Endodermal cell (in vitro differentiated cells): ENCODE results near the gene OR51B2. TPM values are rescaled to one million over a fixed set of nuclear protein-coding genes. Genes with fewer than 3 reads are reported as not detected.
"Not testable (repeated sequence)": the region's sequence is repeated elsewhere in the genome, so short reads cannot be mapped to it uniquely, and the experiment has no call there.

Experiments used
- DNase-seq: peaks from one replicate; pipeline ENCODE4 v3.0.0-alpha.2; 2017
- H3K27ac ChIP-seq: 2 replicates; pipeline ENCODE4 v1.5.1; 2013; ENCODE audit warnings: mild to moderate bottlenecking, low read depth, low read length, moderate library complexity
- H3K27me3 ChIP-seq: 2 replicates; pipeline ENCODE4 v1.6.1; 2013; ENCODE audit warnings: mild to moderate bottlenecking, low read length, moderate library complexity; ENCODE audit not compliant: insufficient read depth, control insufficient read depth, poor library complexity, severe bottlenecking
- H3K36me3 ChIP-seq: 2 replicates; pipeline ENCODE4 v1.7.0; 2013; ENCODE audit warnings: mild to moderate bottlenecking, low read length, moderate library complexity; ENCODE audit not compliant: control insufficient read depth, insufficient read depth
- H3K4me1 ChIP-seq: one replicate; pipeline ENCODE4 v1.7.0; 2013; ENCODE audit warnings: low read length; ENCODE audit not compliant: control insufficient read depth, insufficient read depth
- H3K4me3 ChIP-seq: 2 replicates; pipeline ENCODE4 v1.5.1; 2013; ENCODE audit warnings: mild to moderate bottlenecking, low read length, moderate library complexity
- H3K9ac ChIP-seq: 2 replicates; pipeline ENCODE4 v1.6.1; 2013; ENCODE audit warnings: mild to moderate bottlenecking, low read length, moderate library complexity; ENCODE audit not compliant: poor library complexity, severe bottlenecking; ENCODE audit errors: extremely low read depth
- H3K9me3 ChIP-seq: 2 replicates; pipeline ENCODE4 v1.6.1; 2013; ENCODE audit warnings: mild to moderate bottlenecking, low read length, moderate library complexity; ENCODE audit not compliant: control insufficient read depth
- H3K27ac Mint-ChIP-seq: 2 replicates; pipeline ENCODE4 v1.8.0; 2020; ENCODE audit warnings: mixed read lengths
- H3K27me3 Mint-ChIP-seq: 2 replicates; pipeline ENCODE4 v1.8.0; 2021; ENCODE audit warnings: mild to moderate bottlenecking, mixed read lengths; ENCODE audit not compliant: insufficient read depth
- H3K36me3 Mint-ChIP-seq: 2 replicates; pipeline ENCODE4 v1.8.0; 2020; ENCODE audit warnings: low read depth, mixed read lengths
- H3K4me1 Mint-ChIP-seq: 2 replicates; pipeline ENCODE4 v1.8.0; 2020; ENCODE audit warnings: mixed read lengths
- H3K4me3 Mint-ChIP-seq: 2 replicates; pipeline ENCODE4 v1.8.0; 2020; ENCODE audit warnings: mild to moderate bottlenecking, moderate library complexity, mixed read lengths
- H3K9me3 Mint-ChIP-seq: 2 replicates; pipeline ENCODE4 v1.8.0; 2020; ENCODE audit warnings: mild to moderate bottlenecking, mixed read lengths
- CTCF ChIP-seq: fragments of 200-600 bp; sonication (generic); conservative IDR thresholded peaks from 2 replicates; pipeline ENCODE4 v1.5.0; 2021; ENCODE audit warnings: antibody characterized with exemption, mild to moderate bottlenecking
- WGBS, 2 experiments: methylation state at CpG; one replicate each; pipeline versions ENCODE4 v1.1.5 to v1.1.7; 2013; ENCODE audit warnings: missing lambda C conversion rate in 2 of 2, mixed read lengths in 1 of 2; ENCODE audit not compliant: insufficient coverage in 1 of 2, insufficient read length in 1 of 2; 5-methylcytosine and 5-hydroxymethylcytosine counted together
- total RNA-seq, 2 donors: library from RNA; stranded (reverse); fragmentation: NEBNext Ultra II Directional in 1 of 2; extraction: Animal tissue kit (Norgen Biotek cat#: 25700) in 1 of 2; gene quantifications; 2 replicates in 1 of 2; 3 replicates in 1 of 2; pipeline ENCODE4 v1.2.1, GENCODE V29; 2021

Gene OR51B2
- total RNA-seq, 2 donors from 2014 or later = 0.51 TPM; not detected in 1

- Mint-ChIP-seq H3K9me3 (peaks cover 3% of the 10 kb centered on the region), H3K27ac (no peak overlapping the region), H3K4me3 (no peak overlapping the region), H3K4me1 (peaks cover 28% of the 10 kb centered on the region), H3K27me3 (no peaks in the 10 kb centered on the region), H3K36me3 (no peaks in the 10 kb centered on the region)
- Histone ChIP-seq H3K4me1 (peaks cover 6% of the 10 kb centered on the region), H3K4me3 (no peak overlapping the region), H3K27me3 (no peaks in the 10 kb centered on the region), H3K27ac (no peak overlapping the region), H3K9ac (no peak overlapping the region), H3K36me3 (no peaks in the 10 kb centered on the region), H3K9me3 (no peaks in the 10 kb centered on the region)
- DNase-seq = no peak
- WGBS, 2 experiments = 86 to 100% methylated on average over 1 to 2 of the region's 2 CpGs
- no peak for TF ChIP-seq CTCF
These were observed 40.1 kb upstream of the OR51B2 start for GRCh38 chr11:5364214-5364613.

GRCh38 chr11:5363679-5364078 lies 39.6 kb upstream of the OR51B2 start:
- Histone ChIP-seq H3K9me3 (no peaks in the 10 kb centered on the region), H3K27ac (no peak overlapping the region), H3K36me3 (no peaks in the 10 kb centered on the region), H3K4me3 (no peak overlapping the region), H3K4me1 (peaks cover 3% of the 10 kb centered on the region), H3K9ac (no peak overlapping the region), H3K27me3 (no peaks in the 10 kb centered on the region)
- no peaks in the 10 kb centered on the region for H3K27me3 Mint-ChIP-seq
- H3K36me3 Mint-ChIP-seq = no peaks in the 10 kb centered on the region
- peaks cover 3% of the 10 kb centered on the region for H3K9me3 Mint-ChIP-seq
- no peak for DNase-seq
- H3K27ac Mint-ChIP-seq = no peak overlapping the region
- WGBS, 2 experiments = 90 to 100% methylated on average over 1 of the region's 1 CpG
- no peak for TF ChIP-seq CTCF
- no peak overlapping the region for H3K4me3 Mint-ChIP-seq
- H3K4me1 Mint-ChIP-seq = peaks cover 26% of the 10 kb centered on the region

GRCh38 chr11:5362017-5362625 lies 38.0 kb upstream of the OR51B2 start:
- H3K27ac Mint-ChIP-seq = no peak overlapping the region
- no peak overlapping the region for H3K4me3 Mint-ChIP-seq
- no peak overlapping the region for H3K9ac ChIP-seq
- H3K9me3 Mint-ChIP-seq = peaks cover 3% of the 10 kb centered on the region
- WGBS, 2 experiments = 88 to 100% methylated on average over 1 to 2 of the region's 3 CpGs
- H3K4me3 ChIP-seq = no peak overlapping the region
- no peaks in the 10 kb centered on the region for H3K9me3 ChIP-seq
- no peaks in the 10 kb centered on the region for H3K36me3 Mint-ChIP-seq
- no peaks in the 10 kb centered on the region for H3K27me3 ChIP-seq
- no peaks in the 10 kb centered on the region for H3K27me3 Mint-ChIP-seq
- H3K27ac ChIP-seq = no peak overlapping the region
- DNase-seq = no peak
- H3K4me1 ChIP-seq = no peaks in the 10 kb centered on the region
- TF ChIP-seq CTCF = peak; percentile 11
- H3K4me1 Mint-ChIP-seq = peaks cover 21% of the 10 kb centered on the region
- no peaks in the 10 kb centered on the region for H3K36me3 ChIP-seq

- H3K9ac ChIP-seq, H3K27ac Mint-ChIP-seq, H3K9me3 ChIP-seq, H3K4me1 ChIP-seq, H3K4me3 Mint-ChIP-seq, H3K4me3 ChIP-seq, H3K27ac ChIP-seq, H3K36me3 ChIP-seq, DNase-seq, H3K36me3 Mint-ChIP-seq, H3K27me3 ChIP-seq, H3K27me3 Mint-ChIP-seq, H3K4me1 Mint-ChIP-seq, H3K9me3 Mint-ChIP-seq: not testable (repeated sequence)
- 94 to 100% methylated on average over 1 to 5 of the region's 5 CpGs for WGBS, 2 experiments
These were observed 31.9 kb upstream of the OR51B2 start for GRCh38 chr11:5356031-5356430.
